GM12891 (cell line): ENCODE measurements around the gene SKI.

Experiments
- DNase-seq: peaks from one replicate; pipeline ENCODE4 v3.0.0; 2011; ENCODE audit warnings: low spot score; ENCODE audit not compliant: insufficient read length
- FAIRE-seq: peaks from 2 replicates; lab custom pipeline; 2011; peaks lifted over from hg19 to GRCh38; lab: Jason Lieb, UNC
- PAX5 ChIP-seq: IDR thresholded peaks from 2 replicates; pipeline ENCODE4 v1.6.1; 2011; ENCODE audit warnings: low read length, moderate library complexity, mild to moderate bottlenecking; ENCODE audit not compliant: insufficient read depth, severe bottlenecking
- POLR2A ChIP-seq: IDR thresholded peaks from 2 replicates; pipeline ENCODE4 v1.6.1; 2011; ENCODE audit warnings: low read depth, low read length, control low read depth
- POLR2AphosphoS5 ChIP-seq: IDR thresholded peaks from 2 replicates; pipeline ENCODE4 v1.6.1; 2011; ENCODE audit warnings: low read depth, low read length, control low read depth
- POU2F2 ChIP-seq: IDR thresholded peaks from 2 replicates; pipeline ENCODE4 v1.6.1; 2011; ENCODE audit warnings: low read depth, mild to moderate bottlenecking, control low read depth, low read length, moderate library complexity
- SPI1 ChIP-seq: IDR thresholded peaks from 2 replicates; pipeline ENCODE4 v1.6.1; 2011; ENCODE audit warnings: low read depth, low read length, control low read depth
- TAF1 ChIP-seq: IDR thresholded peaks from 2 replicates; pipeline ENCODE4 v1.6.1; 2011; ENCODE audit warnings: low read depth, low read length, control low read depth

Gene SKI

GRCh38 chr1:2194319-2194897 lies 33.7 kb upstream of the SKI start, which contains the start of gene FAAP20:
Gene FAAP20, minus strand, starts transcription at chr1:2194772. Its CDS starts 23 bp downstream, at chr1:2194749.
- DNase-seq (peak; percentile 85), FAIRE-seq (peak; percentile 68)
- no peak for TF ChIP-seq PAX5
- no peak for TF ChIP-seq POLR2AphosphoS5
- 0 out of 2 replicates have a peak, but pooled peaks have one; percentile 6 for TF ChIP-seq SPI1
- TF ChIP-seq POU2F2: no peak
- no peak for TF ChIP-seq POLR2A
- TF ChIP-seq TAF1: peak; percentile 48; the same call in 1 of the 2 replicates

GRCh38 chr1:2194898-2195673 lies 33.0 kb upstream of the SKI start:
- peak; percentile 97 for FAIRE-seq
- DNase-seq: peak; percentile 94
- no peak for TF ChIP-seq TAF1
- 0 out of 2 replicates have a peak, but pooled peaks have one; percentile 25 for TF ChIP-seq POU2F2

GRCh38 chr1:2195785-2196184 lies 32.3 kb upstream of the SKI start:
- TF ChIP-seq POLR2A (no peak), POU2F2 (no peak), SPI1 (no peak), PAX5 (no peak), TAF1 (no peak), POLR2AphosphoS5 (no peak)
- FAIRE-seq (no peak), DNase-seq (no peak)

- no peak for TF ChIP-seq SPI1
- TF ChIP-seq POU2F2: no peak
- no peak for TF ChIP-seq TAF1
- no peak for TF ChIP-seq POLR2AphosphoS5
- TF ChIP-seq POLR2A: no peak
- TF ChIP-seq PAX5: no peak
- no peak for DNase-seq
- FAIRE-seq: no peak
Observed at GRCh38 chr1:2196901-2197638, 31.0 kb upstream of the SKI start.

GRCh38 chr1:2197707-2198165 lies 30.4 kb upstream of the SKI start:
- DNase-seq (no peak), FAIRE-seq (no peak)
- TF ChIP-seq POLR2AphosphoS5 (no peak), PAX5 (no peak), SPI1 (no peak), POLR2A (no peak), POU2F2 (no peak), TAF1 (no peak)

- FAIRE-seq (no peak), DNase-seq (no peak)
- TF ChIP-seq POLR2A: no peak
- no peak for TF ChIP-seq SPI1
- no peak for TF ChIP-seq POLR2AphosphoS5
- no peak for TF ChIP-seq POU2F2
- TF ChIP-seq PAX5: no peak
- TF ChIP-seq TAF1: no peak
Observed at GRCh38 chr1:2198571-2198970, 29.5 kb upstream of the SKI start.

GRCh38 chr1:2199042-2199810 lies 28.9 kb upstream of the SKI start:
- DNase-seq (peak; percentile 86), FAIRE-seq (peak; percentile 87)
- TF ChIP-seq SPI1: no peak

- TF ChIP-seq PAX5 (no peak), POU2F2 (no peak), SPI1 (no peak), TAF1 (no peak), POLR2A (no peak), POLR2AphosphoS5 (no peak)
- DNase-seq (no peak), FAIRE-seq (no peak)
Observed at GRCh38 chr1:2200308-2200943, 27.7 kb upstream of the SKI start.

- FAIRE-seq: no peak
- no peak for DNase-seq
- TF ChIP-seq SPI1: no peak
- TF ChIP-seq PAX5: no peak
- no peak for TF ChIP-seq POU2F2
- TF ChIP-seq POLR2A: no peak
- no peak for TF ChIP-seq TAF1
- no peak for TF ChIP-seq POLR2AphosphoS5
Observed at GRCh38 chr1:2201062-2201461, 27.1 kb upstream of the SKI start.
